ENCODE results near the gene FBXO44. TPM values are rescaled to one million over a fixed set of nuclear protein-coding genes. Genes with fewer than 3 reads are reported as not detected.

Gene FBXO44
- total RNA-seq, 1 experiment from 2014 or later: 24.5 TPM

GRCh38 chr1:11649237-11649623, 5.4 kb upstream of the FBXO44 start:
- H2BK5ac ChIP-seq (ENCODE audit: insufficient read length, low read length): no peak overlapping the region
- H3K14ac ChIP-seq (ENCODE audit: insufficient read depth, low read length): no peak overlapping the region
- no peaks in the 10 kb centered on the region; the same call in 1 of the 2 replicates for H3K27me3 ChIP-seq (ENCODE audit: insufficient read depth, low read length)
- H3K27ac Mint-ChIP-seq: no peak overlapping the region
- no peak overlapping the region for H3K23ac ChIP-seq (ENCODE audit: insufficient read length, low read depth, low read length)
- H3T11ph ChIP-seq (ENCODE audit: low read length): no peak overlapping the region
- H3K27ac ChIP-seq (ENCODE audit: insufficient read length, low read depth, low read length): no peak overlapping the region
- H3K4me2 ChIP-seq (ENCODE audit: insufficient read depth, insufficient read length, low read length): peak overlapping the region; percentile 29
- no peaks in the 10 kb centered on the region for H3K79me1 ChIP-seq (ENCODE audit: insufficient read depth, low read depth, low read length, poor library complexity, severe bottlenecking)
- peaks cover 18 to 28% of the 10 kb centered on the region in 2 experiments for H3K4me1 Mint-ChIP-seq
- H4K20me1 ChIP-seq (ENCODE audit: control insufficient read depth, insufficient read depth, insufficient read length): no peaks in the 10 kb centered on the region
- no peak for DNase-seq
- H4K91ac ChIP-seq (ENCODE audit: insufficient read length, low read depth, low read length): no peak overlapping the region
- H2AK5ac ChIP-seq (ENCODE audit: insufficient read length, low read length): no peak overlapping the region
- no peak overlapping the region for H3K56ac ChIP-seq (ENCODE audit: insufficient read length, low read depth, low read length)
- H3K27me3 Mint-ChIP-seq (ENCODE audit: low read depth): peaks cover 45% of the 10 kb centered on the region
- H3K4me3 Mint-ChIP-seq: no peak overlapping the region; a peak in 2 of 5 replicates
- no peaks in the 10 kb centered on the region; a peak in 1 of 7 replicates for H3K36me3 Mint-ChIP-seq (ENCODE audit: insufficient read depth in 1 of 3, low read depth in 3 of 3)
- no peak overlapping the region for H2AFZ ChIP-seq (ENCODE audit: low read length)
- no CpG with 5 or more reads among the region's 9 CpGs for whole genome bisulfite sequencing (ENCODE audit: extremely low coverage, insufficient read length, low lambda C conversion rate)
- no peak overlapping the region for H3K18ac ChIP-seq (ENCODE audit: insufficient read length, low read depth, low read length)
- H3K23me2 ChIP-seq (ENCODE audit: insufficient read length, low read depth, low read length, poor library complexity, severe bottlenecking): peaks cover 3% of the 10 kb centered on the region
- H2BK120ac ChIP-seq (ENCODE audit: low read depth, low read length, poor library complexity, severe bottlenecking): no peak overlapping the region
- no peak overlapping the region for H4K8ac ChIP-seq (replicated peaks; ENCODE audit: insufficient read length, low read depth, low read length)
- no peak overlapping the region for H2BK15ac ChIP-seq (ENCODE audit: low read depth, low read length)
- no peaks in the 10 kb centered on the region for H3K9me3 ChIP-seq (ENCODE audit: control insufficient read depth, low read depth, low read length)
- no peak overlapping the region for H2BK20ac ChIP-seq (ENCODE audit: low read depth, low read length, poor library complexity, severe bottlenecking)
- H3K4me1 ChIP-seq (ENCODE audit: insufficient read depth, low read length): no peaks in the 10 kb centered on the region
- H3K9ac ChIP-seq (ENCODE audit: extremely low read depth, insufficient read length, low read length): no peak overlapping the region
- no peaks in the 10 kb centered on the region; a peak in 1 of 5 replicates for H3K9me3 Mint-ChIP-seq
- TF ChIP-seq CTCF (conservative IDR thresholded peaks at IDR 0.05): no peak
- no peak overlapping the region for H2BK12ac ChIP-seq (ENCODE audit: insufficient read length, low read depth, low read length)
- H3K79me2 ChIP-seq (ENCODE audit: insufficient read depth, low read length): no peaks in the 10 kb centered on the region
- H3K4ac ChIP-seq (ENCODE audit: low read depth, low read length): no peak overlapping the region
- no peak overlapping the region for H4K5ac ChIP-seq (ENCODE audit: insufficient read length, low read depth, low read length)

All from H9 (cell line).